GM21717 (cell line): ENCODE measurements around the gene CD81.
"Not testable (repeated sequence)": the region's sequence is repeated elsewhere in the genome, so short reads cannot be mapped to it uniquely, and the experiment has no call there.

Source experiments
- ATAC-seq: cut with Tn5 transposase; IDR thresholded peaks from one replicate; pipeline ENCODE4 v1.9.1; 2021; ENCODE audit warnings: mild to moderate bottlenecking, moderate library complexity; ENCODE audit not compliant: unreplicated experiment

The CD81 gene

GRCh38 chr11:2376751-2377451 is at the start of gene CD81:
Gene CD81, plus strand, starts transcription at chr11:2377310. Its CDS starts 240 bp downstream, at chr11:2377550.
- peak; percentile 28 for ATAC-seq

- ATAC-seq, result no peak
Observed at GRCh38 chr11:2328021-2328420, 49.1 kb upstream of the CD81 start.

- no peak for ATAC-seq
Observed at GRCh38 chr11:2328656-2329354, 48.3 kb upstream of the CD81 start.

- no peak for ATAC-seq
Observed at GRCh38 chr11:2329551-2329950, 47.6 kb upstream of the CD81 start.

GRCh38 chr11:2330696-2331095 is 46.4 kb upstream of the CD81 start:
- no peak for ATAC-seq

GRCh38 chr11:2331404-2331803 is 45.7 kb upstream of the CD81 start:
- ATAC-seq, result no peak

GRCh38 chr11:2332569-2332968 is 44.5 kb upstream of the CD81 start:
- ATAC-seq, result not testable (repeated sequence)

- ATAC-seq, result not testable (repeated sequence)
Observed at GRCh38 chr11:2333486-2334205, 43.5 kb upstream of the CD81 start.

GRCh38 chr11:2335286-2335685 is 41.8 kb upstream of the CD81 start:
- not testable (repeated sequence) for ATAC-seq

GRCh38 chr11:2338760-2339159 is 38.4 kb upstream of the CD81 start:
- ATAC-seq, result not testable (repeated sequence)

GRCh38 chr11:2342557-2342956 is 34.6 kb upstream of the CD81 start:
- ATAC-seq, result no peak

- ATAC-seq, result no peak
Observed at GRCh38 chr11:2342981-2343380, 34.1 kb upstream of the CD81 start.

GRCh38 chr11:2343502-2343901 is 33.6 kb upstream of the CD81 start:
- ATAC-seq, result no peak

- no peak for ATAC-seq
Observed at GRCh38 chr11:2345050-2345449, 32.1 kb upstream of the CD81 start.

- ATAC-seq, result no peak
Observed at GRCh38 chr11:2346014-2346413, 31.1 kb upstream of the CD81 start.

GRCh38 chr11:2346586-2347307 is 30.4 kb upstream of the CD81 start:
- no peak for ATAC-seq

GRCh38 chr11:2347308-2347830 is 29.7 kb upstream of the CD81 start:
- no peak for ATAC-seq

GRCh38 chr11:2348986-2349385 is 28.1 kb upstream of the CD81 start:
- no peak for ATAC-seq

GRCh38 chr11:2351701-2352100 is 25.4 kb upstream of the CD81 start:
- no peak for ATAC-seq

- no peak for ATAC-seq
Observed at GRCh38 chr11:2352420-2352819, 24.7 kb upstream of the CD81 start.
